Neural crest cell (in vitro differentiated cells): Measurements from ENCODE around the gene NAGPA. TPM values are rescaled to one million over a fixed set of nuclear protein-coding genes. Genes with fewer than 3 reads are reported as not detected.

Source experiments
- DNase-seq: peaks from one replicate; pipeline ENCODE4 v3.0.0; 2021; ENCODE audit warnings: low read depth, mixed read lengths, low spot score
- H3K27ac Mint-ChIP-seq: one replicate; pipeline ENCODE4 v1.8.0; 2021; ENCODE audit warnings: mild to moderate bottlenecking, mixed read lengths; ENCODE audit not compliant: unreplicated experiment
- H3K27me3 Mint-ChIP-seq: 2 replicates; pipeline ENCODE4 v1.8.0; 2021; ENCODE audit warnings: low read depth, mild to moderate bottlenecking, mixed read lengths
- H3K36me3 Mint-ChIP-seq: 2 replicates; pipeline ENCODE4 v1.8.0; 2021; ENCODE audit warnings: low read depth, mild to moderate bottlenecking, mixed read lengths
- H3K4me1 Mint-ChIP-seq: 2 replicates; pipeline ENCODE4 v1.8.0; 2021; ENCODE audit warnings: mixed read lengths
- H3K4me3 Mint-ChIP-seq: one replicate; pipeline ENCODE4 v1.8.0; 2021; ENCODE audit warnings: mild to moderate bottlenecking, mixed read lengths
- H3K9me3 Mint-ChIP-seq: 2 replicates; pipeline ENCODE4 v1.8.0; 2021; ENCODE audit warnings: mixed read lengths
- CTCF ChIP-seq: fragments of 200-600 bp; sonication (generic); conservative IDR thresholded peaks from 2 replicates; pipeline ENCODE4 v1.5.0; 2021; ENCODE audit warnings: antibody characterized with exemption, mild to moderate bottlenecking
- total RNA-seq: library from RNA; stranded (reverse); gene quantifications from 2 replicates; pipeline ENCODE4 v1.2.1, GENCODE V29; 2021

The NAGPA gene
- total RNA-seq, 1 donor from 2014 or later: 15.3 TPM

GRCh38 chr16:4976079-4976478 lies 57.7 kb downstream of the NAGPA start:
- no peak overlapping the region for H3K4me3 Mint-ChIP-seq
- no peaks in the 10 kb centered on the region for H3K27me3 Mint-ChIP-seq
- no peak for DNase-seq
- H3K36me3 Mint-ChIP-seq: no peaks in the 10 kb centered on the region
- TF ChIP-seq CTCF: no peak
- peaks cover 24% of the 10 kb centered on the region for H3K4me1 Mint-ChIP-seq
- no peak overlapping the region for H3K27ac Mint-ChIP-seq
- no peaks in the 10 kb centered on the region for H3K9me3 Mint-ChIP-seq

Other genes starting within 250 kb of the NAGPA start
- gene SEPTIN12, start 245.6 kb downstream of the NAGPA start, total RNA-seq: 0.65 TPM in 1 of 2 replicates, not detected in the other
- gene SMIM22, start 238.6 kb downstream of the NAGPA start, total RNA-seq: not detected in 2 replicates
- gene ROGDI, start 231.3 kb downstream of the NAGPA start, total RNA-seq: 22.0 and 25.9 TPM in 2 replicates
- 133 and 137 TPM in 2 replicates for gene GLYR1, start 186.6 kb downstream of the NAGPA start, total RNA-seq
- gene UBN1, start 186.5 kb downstream of the NAGPA start, total RNA-seq: 44.2 and 49.6 TPM in 2 replicates
- 0.16 and 0.26 TPM in 2 replicates for gene PPL, start 96.8 kb downstream of the NAGPA start, total RNA-seq
- gene SEC14L5, start 75.6 kb downstream of the NAGPA start, total RNA-seq: 0.68 and 0.98 TPM in 2 replicates
- not detected in 2 replicates for gene C16orf89, start 32.0 kb upstream of the NAGPA start, total RNA-seq
- gene ALG1, start 37.9 kb upstream of the NAGPA start, total RNA-seq: 23.2 and 25.2 TPM in 2 replicates
- 19.1 and 21.1 TPM in 2 replicates for gene EEF2KMT, start 63.9 kb upstream of the NAGPA start, total RNA-seq